ENCODE data around the gene ZBTB49.

The ZBTB49 gene

GRCh38 chr4:4358093-4358854 is 68.2 kb downstream of the ZBTB49 start:
- no peak for DNase-seq (ENCODE audit: low spot score)

GRCh38 chr4:4361883-4362282 is 71.8 kb downstream of the ZBTB49 start:
- no peak for DNase-seq (ENCODE audit: low spot score)

- no peak for DNase-seq (ENCODE audit: low spot score)
These were observed 73.1 kb downstream of the ZBTB49 start for GRCh38 chr4:4362991-4363697.

- no peak for DNase-seq (ENCODE audit: low spot score)
These were observed 74.0 kb downstream of the ZBTB49 start for GRCh38 chr4:4364061-4364460.

GRCh38 chr4:4364486-4365208 is 74.6 kb downstream of the ZBTB49 start:
- no peak for DNase-seq (ENCODE audit: low spot score)

GRCh38 chr4:4368809-4369580 is 78.9 kb downstream of the ZBTB49 start:
- no peak for DNase-seq (ENCODE audit: low spot score)
